ENCODE measurements around the gene ING3. TPM values are rescaled to one million over a fixed set of nuclear protein-coding genes. Genes with fewer than 3 reads are reported as not detected.
A peak's percentile ranks its signal among the peaks of the same experiment; 100 is the strongest.

The ING3 gene
- total RNA-seq, 2 donors from 2014 or later = 12.6 to 14.9 TPM

DNA sequence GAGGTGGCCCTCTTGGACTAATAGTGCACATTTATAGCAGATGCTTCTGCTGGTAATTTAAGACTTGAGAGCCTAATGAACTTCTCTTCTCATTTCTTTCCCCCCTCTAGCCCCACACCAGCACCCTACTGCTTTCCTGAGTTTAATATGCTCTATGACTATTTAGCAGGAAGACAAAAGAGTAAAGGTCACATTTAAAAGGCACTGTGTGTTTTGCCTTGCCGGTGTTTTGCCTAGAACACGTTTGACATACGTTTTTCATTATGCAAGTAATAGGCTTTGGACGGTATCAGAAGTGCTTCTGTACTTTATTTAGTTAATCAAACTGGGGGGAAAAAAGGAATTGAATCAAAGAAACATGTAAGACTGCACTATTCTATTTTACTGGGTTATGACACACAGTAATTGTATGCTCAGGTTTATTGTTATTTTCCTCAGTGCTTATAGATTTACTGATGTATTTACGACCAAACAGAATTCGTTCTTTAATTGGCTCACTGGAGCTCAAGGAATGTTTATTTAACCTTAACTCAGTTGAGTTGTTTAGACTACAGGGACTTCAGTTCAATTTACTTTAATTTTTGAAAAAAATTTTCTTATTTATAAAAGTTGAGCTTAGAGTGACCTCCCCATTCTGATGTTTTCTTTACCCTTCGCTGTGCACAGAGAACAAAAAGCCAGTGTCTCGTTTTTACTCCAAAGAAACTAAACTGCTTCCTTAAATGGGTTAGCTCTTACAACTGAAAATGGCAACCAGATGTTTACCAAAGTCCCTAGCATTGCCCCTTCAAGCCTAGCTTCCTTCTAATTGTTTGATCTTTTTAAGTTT lies 73.3 kb downstream of the ING3 start:
- peaks cover 7% of the 10 kb centered on the region for H3K9me3 ChIP-seq (ENCODE audit: control insufficient read depth, low read length)
- peak overlapping the region; percentile 40 for H3K27ac ChIP-seq (ENCODE audit: low read depth, low read length)
- H3K4me3 Mint-ChIP-seq = no peak overlapping the region
- no peaks in the 10 kb centered on the region for H3K27me3 ChIP-seq (ENCODE audit: control insufficient read depth, insufficient read depth, low read length, poor library complexity, severe bottlenecking)
- no peaks in the 10 kb centered on the region for H3K4me1 ChIP-seq (ENCODE audit: control insufficient read depth, insufficient read depth, low read length)
- H3K9ac ChIP-seq (ENCODE audit: extremely low read depth, low read length, poor library complexity, severe bottlenecking) = no peak overlapping the region
- DNase-seq = no peak
- peak overlapping the region; percentile 15 for H3K27ac Mint-ChIP-seq
- no peaks in the 10 kb centered on the region for H3K9me3 Mint-ChIP-seq
- no peaks in the 10 kb centered on the region for H3K27me3 Mint-ChIP-seq (ENCODE audit: insufficient read depth)
- TF ChIP-seq, protein P1, sequence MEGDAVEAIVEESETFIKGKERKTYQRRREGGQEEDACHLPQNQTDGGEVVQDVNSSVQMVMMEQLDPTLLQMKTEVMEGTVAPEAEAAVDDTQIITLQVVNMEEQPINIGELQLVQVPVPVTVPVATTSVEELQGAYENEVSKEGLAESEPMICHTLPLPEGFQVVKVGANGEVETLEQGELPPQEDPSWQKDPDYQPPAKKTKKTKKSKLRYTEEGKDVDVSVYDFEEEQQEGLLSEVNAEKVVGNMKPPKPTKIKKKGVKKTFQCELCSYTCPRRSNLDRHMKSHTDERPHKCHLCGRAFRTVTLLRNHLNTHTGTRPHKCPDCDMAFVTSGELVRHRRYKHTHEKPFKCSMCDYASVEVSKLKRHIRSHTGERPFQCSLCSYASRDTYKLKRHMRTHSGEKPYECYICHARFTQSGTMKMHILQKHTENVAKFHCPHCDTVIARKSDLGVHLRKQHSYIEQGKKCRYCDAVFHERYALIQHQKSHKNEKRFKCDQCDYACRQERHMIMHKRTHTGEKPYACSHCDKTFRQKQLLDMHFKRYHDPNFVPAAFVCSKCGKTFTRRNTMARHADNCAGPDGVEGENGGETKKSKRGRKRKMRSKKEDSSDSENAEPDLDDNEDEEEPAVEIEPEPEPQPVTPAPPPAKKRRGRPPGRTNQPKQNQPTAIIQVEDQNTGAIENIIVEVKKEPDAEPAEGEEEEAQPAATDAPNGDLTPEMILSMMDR (conservative IDR thresholded peaks at IDR 0.05) = no peak
- H3K36me3 ChIP-seq (ENCODE audit: control insufficient read depth, insufficient read depth, low read length) = no peaks in the 10 kb centered on the region
- no peaks in the 10 kb centered on the region for H3K36me3 Mint-ChIP-seq (ENCODE audit: low read depth)
- no peak overlapping the region for H3K4me3 ChIP-seq (ENCODE audit: low read length)
- 90 to 92% methylated on average over 7 to 8 of the region's 8 CpGs for WGBS, 2 experiments (ENCODE audit: insufficient coverage in 1 of 2, insufficient read length in 1 of 2)
- H3K4me1 Mint-ChIP-seq = peaks cover 30% of the 10 kb centered on the region

DNA sequence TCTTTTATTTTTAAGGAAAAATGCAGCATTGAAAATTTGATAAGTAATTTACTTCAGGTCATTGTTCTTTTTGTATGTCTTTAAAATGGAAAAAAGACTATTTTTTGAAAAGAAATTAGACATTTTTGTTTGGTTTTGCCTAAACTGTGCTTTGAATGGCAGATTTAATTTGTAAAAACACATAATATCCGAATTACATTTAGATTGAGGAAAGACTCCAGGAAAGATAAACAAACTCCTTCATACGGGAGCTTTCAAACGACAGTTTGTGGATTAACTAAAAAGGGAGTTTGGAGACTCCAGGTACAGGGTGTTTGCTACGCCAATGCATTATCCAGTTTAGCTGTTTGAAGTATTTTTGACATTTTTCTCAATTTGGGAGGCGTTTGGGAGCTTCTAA lies 74.0 kb downstream of the ING3 start:
- Histone ChIP-seq H3K4me1 (ENCODE audit: control insufficient read depth, insufficient read depth, low read length) (no peaks in the 10 kb centered on the region), H3K36me3 (ENCODE audit: control insufficient read depth, insufficient read depth, low read length) (no peaks in the 10 kb centered on the region), H3K27me3 (ENCODE audit: control insufficient read depth, insufficient read depth, low read length, poor library complexity, severe bottlenecking) (no peaks in the 10 kb centered on the region), H3K4me3 (ENCODE audit: low read length) (no peak overlapping the region), H3K9ac (ENCODE audit: extremely low read depth, low read length, poor library complexity, severe bottlenecking) (no peak overlapping the region), H3K9me3 (ENCODE audit: control insufficient read depth, low read length) (peaks cover 7% of the 10 kb centered on the region), H3K27ac (ENCODE audit: low read depth, low read length) (no peak overlapping the region)
- Mint-ChIP-seq H3K27ac (no peak overlapping the region), H3K9me3 (no peaks in the 10 kb centered on the region), H3K27me3 (ENCODE audit: insufficient read depth) (no peaks in the 10 kb centered on the region), H3K4me1 (peaks cover 25% of the 10 kb centered on the region), H3K4me3 (no peak overlapping the region), H3K36me3 (ENCODE audit: low read depth) (no peaks in the 10 kb centered on the region)
- 76 to 92% methylated on average over 2 to 5 of the region's 5 CpGs for WGBS, 2 experiments (ENCODE audit: insufficient coverage in 1 of 2, insufficient read length in 1 of 2)
- DNase-seq = no peak
- TF ChIP-seq, protein P1 (conservative IDR thresholded peaks at IDR 0.05) = no peak

DNA sequence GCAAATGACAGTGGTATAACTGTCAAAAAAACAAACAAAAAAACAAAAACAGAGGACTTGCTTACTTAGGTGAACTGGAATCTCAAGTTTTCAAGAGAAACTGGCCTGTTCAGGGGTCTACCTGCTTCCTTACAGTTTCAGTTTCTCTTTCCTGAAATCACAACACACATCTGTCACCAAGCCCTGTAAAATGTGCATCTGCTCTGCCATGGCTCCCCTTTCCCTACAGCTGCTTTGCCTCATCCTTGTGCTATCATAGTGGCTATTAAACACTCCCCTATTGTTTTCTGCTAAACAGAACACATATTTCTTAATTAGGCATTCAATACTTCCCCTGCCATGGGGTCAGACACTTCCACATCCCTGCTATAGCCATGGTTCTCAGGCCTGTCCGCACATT lies 75.6 kb downstream of the ING3 start:
- no peak overlapping the region for H3K4me3 Mint-ChIP-seq
- 96% methylated on average over 1 of the region's 1 CpG; no CpG with 5 or more reads in 1 of the 2 experiments for WGBS, 2 experiments (ENCODE audit: insufficient coverage in 1 of 2, insufficient read length in 1 of 2)
- peaks cover 25% of the 10 kb centered on the region for H3K4me1 Mint-ChIP-seq

More for the DNA sequence above, 75.6 kb downstream of the ING3 start:
- H3K27me3 Mint-ChIP-seq (ENCODE audit: insufficient read depth) = no peaks in the 10 kb centered on the region
- H3K9me3 Mint-ChIP-seq = no peaks in the 10 kb centered on the region
- no peak for DNase-seq
- no peaks in the 10 kb centered on the region for H3K36me3 Mint-ChIP-seq (ENCODE audit: low read depth)
- TF ChIP-seq, protein P1 (conservative IDR thresholded peaks at IDR 0.05) = no peak
- Histone ChIP-seq H3K4me1 (ENCODE audit: control insufficient read depth, insufficient read depth, low read length) (no peaks in the 10 kb centered on the region), H3K9me3 (ENCODE audit: control insufficient read depth, low read length) (peaks cover 7% of the 10 kb centered on the region), H3K4me3 (ENCODE audit: low read length) (peak overlapping the region; percentile 39), H3K27ac (ENCODE audit: low read depth, low read length) (no peak overlapping the region), H3K27me3 (ENCODE audit: control insufficient read depth, insufficient read depth, low read length, poor library complexity, severe bottlenecking) (no peaks in the 10 kb centered on the region), H3K36me3 (ENCODE audit: control insufficient read depth, insufficient read depth, low read length) (no peaks in the 10 kb centered on the region), H3K9ac (ENCODE audit: extremely low read depth, low read length, poor library complexity, severe bottlenecking) (no peak overlapping the region)
- H3K27ac Mint-ChIP-seq = no peak overlapping the region
